GM23338 (cell line): ENCODE measurements around the gene UQCC2. TPM values are rescaled to one million over a fixed set of nuclear protein-coding genes. Genes with fewer than 3 reads are reported as not detected.

Experiments
- ATAC-seq: fragments of 200-7000 bp; cut with Tn5 transposase; 3 replicates; pipeline ENCODE4 v1.9.1; 2020
- DNase-seq: peaks from one replicate; pipeline ENCODE4 v3.0.0-alpha.2; 2015; ENCODE audit warnings: low spot score
- H2AFZ ChIP-seq: fragments of 200-600 bp; sonication (generic); 2 replicates; pipeline ENCODE4 v1.8.0; 2016; ENCODE audit warnings: antibody characterized with exemption, mild to moderate bottlenecking, moderate library complexity
- H3F3A ChIP-seq: fragments of 200-600 bp; sonication (generic); replicated peaks from 2 replicates; pipeline ENCODE4 v1.8.0; 2017; ENCODE audit warnings: antibody characterized with exemption, mixed run types, low read depth
- H3K27ac ChIP-seq: fragments of 200-600 bp; sonication (generic); 2 replicates; pipeline ENCODE4 v1.6.1; 2016; ENCODE audit warnings: low read depth
- H3K27me3 ChIP-seq: fragments of 200-600 bp; sonication (generic); 2 replicates; pipeline ENCODE4 v1.8.0; 2016; ENCODE audit warnings: mild to moderate bottlenecking, mixed run types, moderate library complexity; ENCODE audit not compliant: insufficient read depth
- H3K36me3 ChIP-seq: fragments of 200-600 bp; sonication (generic); 2 replicates; pipeline ENCODE4 v1.8.0; 2016; ENCODE audit warnings: mild to moderate bottlenecking; ENCODE audit not compliant: insufficient read depth
- H3K4me1 ChIP-seq: fragments of 200-600 bp; sonication (generic); 2 replicates; pipeline ENCODE4 v1.8.0; 2016; ENCODE audit warnings: mild to moderate bottlenecking, moderate library complexity; ENCODE audit not compliant: insufficient read depth
- H3K4me2 ChIP-seq: fragments of 200-600 bp; sonication (generic); 2 replicates; pipeline ENCODE4 v1.7.1; 2017; ENCODE audit warnings: mixed run types
- H3K4me3 ChIP-seq: fragments of 200-600 bp; sonication (generic); 2 replicates; pipeline ENCODE4 v1.6.1; 2016; ENCODE audit warnings: mixed run types
- H3K79me2 ChIP-seq: fragments of 200-600 bp; sonication (generic); replicated peaks from 2 replicates; pipeline ENCODE4 v1.8.0; 2017; ENCODE audit warnings: mild to moderate bottlenecking; ENCODE audit not compliant: insufficient read depth
- H3K9me2 ChIP-seq: fragments of 200-600 bp; sonication (generic); 2 replicates; pipeline ENCODE4 v1.8.0; 2017; ENCODE audit not compliant: insufficient read depth
- H4K20me1 ChIP-seq: fragments of 200-600 bp; sonication (generic); replicated peaks from 2 replicates; pipeline ENCODE4 v1.8.0; 2017; ENCODE audit warnings: mild to moderate bottlenecking; ENCODE audit not compliant: insufficient read depth
- H3K27ac Mint-ChIP-seq: 2 replicates; pipeline ENCODE4 v1.8.0; 2020; ENCODE audit warnings: inconsistent platforms, mild to moderate bottlenecking, moderate library complexity, mixed read lengths
- H3K27me3 Mint-ChIP-seq: 3 replicates; pipeline ENCODE4 v1.8.0; 2022; ENCODE audit warnings: low read depth, mild to moderate bottlenecking, moderate library complexity, mixed read lengths, inconsistent platforms; ENCODE audit not compliant: insufficient read depth, poor library complexity
- H3K36me3 Mint-ChIP-seq: 3 replicates; pipeline ENCODE4 v1.8.0; 2021; ENCODE audit warnings: low read depth, mild to moderate bottlenecking, inconsistent platforms, moderate library complexity, mixed read lengths
- H3K4me1 Mint-ChIP-seq: 3 replicates; pipeline ENCODE4 v1.8.0; 2020; ENCODE audit warnings: mild to moderate bottlenecking, inconsistent platforms, mixed read lengths
- H3K4me3 Mint-ChIP-seq: 3 replicates; pipeline ENCODE4 v1.8.0; 2021; ENCODE audit warnings: moderate library complexity, mild to moderate bottlenecking, inconsistent platforms, mixed read lengths
- H3K9me3 Mint-ChIP-seq: 3 replicates; pipeline ENCODE4 v1.8.0; 2020; ENCODE audit warnings: moderate library complexity, mild to moderate bottlenecking, inconsistent platforms, mixed read lengths
- CREB1 ChIP-seq: fragments of 250-450 bp; sonication (Bioruptor Pico); IDR thresholded peaks from 2 replicates; pipeline ENCODE4 v1.5.0; 2020; ENCODE audit warnings: low read depth, mild to moderate bottlenecking, moderate library complexity
- CTCF ChIP-seq, 2 experiments: fragments of 200-600 bp in 1 of 2; sonication (generic) in 1 of 2; conservative IDR thresholded peaks; 2 replicates each; pipeline versions ENCODE4 v1.5.1 to v1.6.1; 2016 to 2017; ENCODE audit warnings: antibody characterized with exemption in 2 of 2, low read depth in 2 of 2, mild to moderate bottlenecking in 2 of 2, moderate library complexity in 1 of 2
- EZH2 ChIP-seq: fragments of 200-600 bp; sonication (generic); IDR thresholded peaks from one replicate; pipeline ENCODE4 v1.8.0; 2017; ENCODE audit warnings: antibody characterized with exemption, mild to moderate bottlenecking, low read depth; ENCODE audit not compliant: unreplicated experiment
- JUNB ChIP-seq: IDR thresholded peaks from one replicate; pipeline ENCODE4 v1.6.1; 2016; ENCODE audit warnings: antibody characterized with exemption; ENCODE audit not compliant: unreplicated experiment
- NANOG ChIP-seq: IDR thresholded peaks from 2 replicates; pipeline ENCODE4 v1.6.1; 2016; ENCODE audit warnings: antibody characterized with exemption, borderline replicate concordance
- POLR2AphosphoS5 ChIP-seq: IDR thresholded peaks from 2 replicates; pipeline ENCODE4 v1.6.1; 2016; ENCODE audit warnings: antibody characterized with exemption, low read depth
- STAT1 ChIP-seq: IDR thresholded peaks from one replicate; pipeline ENCODE4 v1.6.1; 2016; ENCODE audit warnings: antibody characterized with exemption; ENCODE audit not compliant: unreplicated experiment
- ZNF114 ChIP-seq: fragments of 250-450 bp; sonication (Bioruptor Pico); IDR thresholded peaks from 2 replicates; pipeline ENCODE4 v1.5.0; 2020; ENCODE audit warnings: mild to moderate bottlenecking, moderate library complexity
- polyA plus RNA-seq: library from polyadenylated mRNA; unstranded; fragments of >200 nt; fragmentation: Nextera tagmentation; extraction: Ambion mirVana; gene quantifications from 2 replicates; pipeline ENCODE4 v1.2.1, GENCODE V29; 2016
- total RNA-seq: library from RNA; depleted of rRNA; stranded (reverse); fragments of >200 nt; shearing (Covaris generic); gene quantifications from 2 replicates; pipeline ENCODE4 v1.2.3, GENCODE V29; 2014
- TF ChIP-seq, protein P1 (sequence below): IDR thresholded peaks from one replicate; pipeline ENCODE4 v1.6.1; 2018; ENCODE audit warnings: antibody characterized with exemption; ENCODE audit not compliant: unreplicated experiment
- TF ChIP-seq, protein P2 (sequence below): IDR thresholded peaks from 2 replicates; pipeline ENCODE4 v1.6.1; 2016; ENCODE audit warnings: antibody characterized with exemption

Gene UQCC2
- total and polyA plus RNA-seq, 2 experiments from 2014 or later = 48.9 to 379 TPM

DNA sequence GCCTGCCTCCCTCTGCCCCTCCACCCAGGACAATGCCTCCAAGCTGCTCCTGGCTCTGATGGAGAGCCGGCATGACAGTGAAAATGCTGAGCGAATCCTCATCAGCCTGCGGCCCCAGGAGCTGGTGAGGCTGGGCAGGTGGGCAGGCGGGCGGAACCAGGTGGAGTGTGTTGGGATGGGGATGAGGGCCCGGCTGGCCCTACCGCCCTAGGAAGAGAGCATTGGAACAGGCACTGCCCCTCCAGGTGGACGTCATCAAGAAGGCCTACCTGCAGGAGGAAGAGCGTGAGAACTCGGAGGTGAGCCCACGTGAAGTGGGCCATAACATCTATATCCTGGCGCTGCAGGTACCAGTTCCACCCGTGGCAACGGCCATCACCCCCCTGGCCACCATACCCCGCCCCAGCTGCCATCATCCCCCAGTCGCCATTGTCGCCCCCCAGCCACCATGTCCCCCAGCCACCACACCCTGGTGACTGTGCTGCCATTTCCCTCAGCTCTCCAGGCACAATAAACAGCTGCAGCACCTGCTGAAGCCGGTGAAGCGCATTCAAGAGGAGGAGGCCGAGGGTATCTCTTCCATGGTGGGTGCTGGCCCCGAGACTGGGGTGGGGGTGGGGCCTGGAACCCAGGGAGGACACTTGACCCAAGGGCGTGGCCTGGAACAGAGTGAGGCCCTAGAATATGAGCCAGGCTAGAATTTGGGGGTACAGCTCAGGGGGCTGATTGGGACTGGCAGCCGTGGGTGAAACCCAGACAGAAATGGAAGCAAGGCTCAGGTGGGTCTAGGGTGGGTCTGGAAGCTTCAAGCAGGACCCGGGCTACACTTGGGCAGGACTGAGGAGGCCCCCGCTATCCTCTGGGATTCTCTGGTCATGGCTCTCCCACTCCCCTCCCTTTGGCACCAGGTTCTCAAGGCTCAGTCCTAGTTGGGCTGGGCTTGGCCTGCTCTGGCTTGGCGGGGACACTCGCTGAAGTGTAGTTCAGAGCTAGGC, 24.2 kb downstream of the UQCC2 start (continued):
- TF ChIP-seq, protein P1, sequence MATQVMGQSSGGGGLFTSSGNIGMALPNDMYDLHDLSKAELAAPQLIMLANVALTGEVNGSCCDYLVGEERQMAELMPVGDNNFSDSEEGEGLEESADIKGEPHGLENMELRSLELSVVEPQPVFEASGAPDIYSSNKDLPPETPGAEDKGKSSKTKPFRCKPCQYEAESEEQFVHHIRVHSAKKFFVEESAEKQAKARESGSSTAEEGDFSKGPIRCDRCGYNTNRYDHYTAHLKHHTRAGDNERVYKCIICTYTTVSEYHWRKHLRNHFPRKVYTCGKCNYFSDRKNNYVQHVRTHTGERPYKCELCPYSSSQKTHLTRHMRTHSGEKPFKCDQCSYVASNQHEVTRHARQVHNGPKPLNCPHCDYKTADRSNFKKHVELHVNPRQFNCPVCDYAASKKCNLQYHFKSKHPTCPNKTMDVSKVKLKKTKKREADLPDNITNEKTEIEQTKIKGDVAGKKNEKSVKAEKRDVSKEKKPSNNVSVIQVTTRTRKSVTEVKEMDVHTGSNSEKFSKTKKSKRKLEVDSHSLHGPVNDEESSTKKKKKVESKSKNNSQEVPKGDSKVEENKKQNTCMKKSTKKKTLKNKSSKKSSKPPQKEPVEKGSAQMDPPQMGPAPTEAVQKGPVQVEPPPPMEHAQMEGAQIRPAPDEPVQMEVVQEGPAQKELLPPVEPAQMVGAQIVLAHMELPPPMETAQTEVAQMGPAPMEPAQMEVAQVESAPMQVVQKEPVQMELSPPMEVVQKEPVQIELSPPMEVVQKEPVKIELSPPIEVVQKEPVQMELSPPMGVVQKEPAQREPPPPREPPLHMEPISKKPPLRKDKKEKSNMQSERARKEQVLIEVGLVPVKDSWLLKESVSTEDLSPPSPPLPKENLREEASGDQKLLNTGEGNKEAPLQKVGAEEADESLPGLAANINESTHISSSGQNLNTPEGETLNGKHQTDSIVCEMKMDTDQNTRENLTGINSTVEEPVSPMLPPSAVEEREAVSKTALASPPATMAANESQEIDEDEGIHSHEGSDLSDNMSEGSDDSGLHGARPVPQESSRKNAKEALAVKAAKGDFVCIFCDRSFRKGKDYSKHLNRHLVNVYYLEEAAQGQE = no peak
- TF ChIP-seq, protein P2, sequence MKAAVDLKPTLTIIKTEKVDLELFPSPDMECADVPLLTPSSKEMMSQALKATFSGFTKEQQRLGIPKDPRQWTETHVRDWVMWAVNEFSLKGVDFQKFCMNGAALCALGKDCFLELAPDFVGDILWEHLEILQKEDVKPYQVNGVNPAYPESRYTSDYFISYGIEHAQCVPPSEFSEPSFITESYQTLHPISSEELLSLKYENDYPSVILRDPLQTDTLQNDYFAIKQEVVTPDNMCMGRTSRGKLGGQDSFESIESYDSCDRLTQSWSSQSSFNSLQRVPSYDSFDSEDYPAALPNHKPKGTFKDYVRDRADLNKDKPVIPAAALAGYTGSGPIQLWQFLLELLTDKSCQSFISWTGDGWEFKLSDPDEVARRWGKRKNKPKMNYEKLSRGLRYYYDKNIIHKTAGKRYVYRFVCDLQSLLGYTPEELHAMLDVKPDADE = no peak
- no peak for TF ChIP-seq CTCF (conservative IDR thresholded peaks at IDR 0.05; ENCODE audit: low read depth in 2 of 2)

- H3K27ac Mint-ChIP-seq = no peak overlapping the region
- no peak overlapping the region for H3K27ac ChIP-seq
- no peak for ATAC-seq
- no peak overlapping the region for H3K4me3 ChIP-seq
- no peak overlapping the region for H3K4me3 Mint-ChIP-seq
- H3K79me2 ChIP-seq = no peaks in the 10 kb centered on the region
- no peak for DNase-seq
- H3K4me1 ChIP-seq = no peaks in the 10 kb centered on the region
- peaks cover 13% of the 10 kb centered on the region for H3K27me3 Mint-ChIP-seq
- peaks cover 9% of the 10 kb centered on the region; the same call in 1 of the 2 replicates for H3K36me3 ChIP-seq
- no peaks in the 10 kb centered on the region for H3K27me3 ChIP-seq
- peaks cover 40% of the 10 kb centered on the region for H3K36me3 Mint-ChIP-seq
- no peaks in the 10 kb centered on the region; the same call in 2 of the 3 replicates for H3K9me3 Mint-ChIP-seq
- no peaks in the 10 kb centered on the region; the same call in 2 of the 3 replicates for H3K4me1 Mint-ChIP-seq
- H3F3A ChIP-seq = no peaks in the 10 kb centered on the region
- H3K4me2 ChIP-seq = no peak overlapping the region
- no peaks in the 10 kb centered on the region for H4K20me1 ChIP-seq
- H2AFZ ChIP-seq = no peak overlapping the region
- H3K9me2 ChIP-seq = no peaks in the 10 kb centered on the region
- TF ChIP-seq, protein P2 = no peak
- TF ChIP-seq CTCF (conservative IDR thresholded peaks at IDR 0.05; ENCODE audit: low read depth in 2 of 2) (no peak), CREB1 (CRISPR knock-in tag) (no peak), STAT1 (no peak), POLR2AphosphoS5 (no peak), JUNB (no peak), EZH2 (no peak), ZNF114 (CRISPR knock-in tag) (no peak), NANOG (no peak)
- TF ChIP-seq, protein P1 = no peak
Measured at GRCh38 chr6:33686225-33686924, 25.1 kb downstream of the UQCC2 start.
